GM23338 (cell line): Measurements from ENCODE around the gene SARDH. TPM values are rescaled to one million over a fixed set of nuclear protein-coding genes. Genes with fewer than 3 reads are reported as not detected.

Experiments used
- ATAC-seq: fragments of 200-7000 bp; cut with Tn5 transposase; 3 replicates; pipeline ENCODE4 v1.9.1; 2020
- DNase-seq: peaks from one replicate; pipeline ENCODE4 v3.0.0-alpha.2; 2015; ENCODE audit warnings: low spot score
- H2AFZ ChIP-seq: fragments of 200-600 bp; sonication (generic); 2 replicates; pipeline ENCODE4 v1.8.0; 2016; ENCODE audit warnings: antibody characterized with exemption, mild to moderate bottlenecking, moderate library complexity
- H3F3A ChIP-seq: fragments of 200-600 bp; sonication (generic); replicated peaks from 2 replicates; pipeline ENCODE4 v1.8.0; 2017; ENCODE audit warnings: antibody characterized with exemption, mixed run types, low read depth
- H3K27ac ChIP-seq: fragments of 200-600 bp; sonication (generic); 2 replicates; pipeline ENCODE4 v1.6.1; 2016; ENCODE audit warnings: low read depth
- H3K27me3 ChIP-seq: fragments of 200-600 bp; sonication (generic); 2 replicates; pipeline ENCODE4 v1.8.0; 2016; ENCODE audit warnings: mild to moderate bottlenecking, mixed run types, moderate library complexity; ENCODE audit not compliant: insufficient read depth
- H3K36me3 ChIP-seq: fragments of 200-600 bp; sonication (generic); 2 replicates; pipeline ENCODE4 v1.8.0; 2016; ENCODE audit warnings: mild to moderate bottlenecking; ENCODE audit not compliant: insufficient read depth
- H3K4me1 ChIP-seq: fragments of 200-600 bp; sonication (generic); 2 replicates; pipeline ENCODE4 v1.8.0; 2016; ENCODE audit warnings: mild to moderate bottlenecking, moderate library complexity; ENCODE audit not compliant: insufficient read depth
- H3K4me2 ChIP-seq: fragments of 200-600 bp; sonication (generic); 2 replicates; pipeline ENCODE4 v1.7.1; 2017; ENCODE audit warnings: mixed run types
- H3K4me3 ChIP-seq: fragments of 200-600 bp; sonication (generic); 2 replicates; pipeline ENCODE4 v1.6.1; 2016; ENCODE audit warnings: mixed run types
- H3K79me2 ChIP-seq: fragments of 200-600 bp; sonication (generic); replicated peaks from 2 replicates; pipeline ENCODE4 v1.8.0; 2017; ENCODE audit warnings: mild to moderate bottlenecking; ENCODE audit not compliant: insufficient read depth
- H3K9me2 ChIP-seq: fragments of 200-600 bp; sonication (generic); 2 replicates; pipeline ENCODE4 v1.8.0; 2017; ENCODE audit not compliant: insufficient read depth
- H4K20me1 ChIP-seq: fragments of 200-600 bp; sonication (generic); replicated peaks from 2 replicates; pipeline ENCODE4 v1.8.0; 2017; ENCODE audit warnings: mild to moderate bottlenecking; ENCODE audit not compliant: insufficient read depth
- H3K27ac Mint-ChIP-seq: 2 replicates; pipeline ENCODE4 v1.8.0; 2020; ENCODE audit warnings: inconsistent platforms, mild to moderate bottlenecking, moderate library complexity, mixed read lengths
- H3K27me3 Mint-ChIP-seq: 3 replicates; pipeline ENCODE4 v1.8.0; 2022; ENCODE audit warnings: low read depth, mild to moderate bottlenecking, moderate library complexity, mixed read lengths, inconsistent platforms; ENCODE audit not compliant: insufficient read depth, poor library complexity
- H3K36me3 Mint-ChIP-seq: 3 replicates; pipeline ENCODE4 v1.8.0; 2021; ENCODE audit warnings: low read depth, mild to moderate bottlenecking, inconsistent platforms, moderate library complexity, mixed read lengths
- H3K4me1 Mint-ChIP-seq: 3 replicates; pipeline ENCODE4 v1.8.0; 2020; ENCODE audit warnings: mild to moderate bottlenecking, inconsistent platforms, mixed read lengths
- H3K4me3 Mint-ChIP-seq: 3 replicates; pipeline ENCODE4 v1.8.0; 2021; ENCODE audit warnings: moderate library complexity, mild to moderate bottlenecking, inconsistent platforms, mixed read lengths
- H3K9me3 Mint-ChIP-seq: 3 replicates; pipeline ENCODE4 v1.8.0; 2020; ENCODE audit warnings: moderate library complexity, mild to moderate bottlenecking, inconsistent platforms, mixed read lengths
- CREB1 ChIP-seq: fragments of 250-450 bp; sonication (Bioruptor Pico); IDR thresholded peaks from 2 replicates; pipeline ENCODE4 v1.5.0; 2020; ENCODE audit warnings: low read depth, mild to moderate bottlenecking, moderate library complexity
- CTCF ChIP-seq, 2 experiments: fragments of 200-600 bp in 1 of 2; sonication (generic) in 1 of 2; conservative IDR thresholded peaks; 2 replicates each; pipeline versions ENCODE4 v1.5.1 to v1.6.1; 2016 to 2017; ENCODE audit warnings: antibody characterized with exemption in 2 of 2, low read depth in 2 of 2, mild to moderate bottlenecking in 2 of 2, moderate library complexity in 1 of 2
- ETS1 ChIP-seq: IDR thresholded peaks from 2 replicates; pipeline ENCODE4 v1.6.1; 2016; ENCODE audit warnings: antibody characterized with exemption
- EZH2 ChIP-seq: fragments of 200-600 bp; sonication (generic); IDR thresholded peaks from one replicate; pipeline ENCODE4 v1.8.0; 2017; ENCODE audit warnings: antibody characterized with exemption, mild to moderate bottlenecking, low read depth; ENCODE audit not compliant: unreplicated experiment
- EZH2phosphoT487 ChIP-seq: fragments of 200-600 bp; sonication (generic); IDR thresholded peaks from one replicate; pipeline ENCODE4 v1.8.1; 2018; ENCODE audit warnings: antibody characterized with exemption; ENCODE audit not compliant: unreplicated experiment
- JUNB ChIP-seq: IDR thresholded peaks from one replicate; pipeline ENCODE4 v1.6.1; 2016; ENCODE audit warnings: antibody characterized with exemption; ENCODE audit not compliant: unreplicated experiment
- NANOG ChIP-seq: IDR thresholded peaks from 2 replicates; pipeline ENCODE4 v1.6.1; 2016; ENCODE audit warnings: antibody characterized with exemption, borderline replicate concordance
- POLR2AphosphoS5 ChIP-seq: IDR thresholded peaks from 2 replicates; pipeline ENCODE4 v1.6.1; 2016; ENCODE audit warnings: antibody characterized with exemption, low read depth
- REST ChIP-seq: IDR thresholded peaks from one replicate; pipeline ENCODE4 v1.6.1; 2018; ENCODE audit warnings: antibody characterized with exemption; ENCODE audit not compliant: unreplicated experiment
- STAT1 ChIP-seq: IDR thresholded peaks from one replicate; pipeline ENCODE4 v1.6.1; 2016; ENCODE audit warnings: antibody characterized with exemption; ENCODE audit not compliant: unreplicated experiment
- ZNF114 ChIP-seq: fragments of 250-450 bp; sonication (Bioruptor Pico); IDR thresholded peaks from 2 replicates; pipeline ENCODE4 v1.5.0; 2020; ENCODE audit warnings: mild to moderate bottlenecking, moderate library complexity
- polyA plus RNA-seq: library from polyadenylated mRNA; unstranded; fragments of >200 nt; fragmentation: Nextera tagmentation; extraction: Ambion mirVana; gene quantifications from 2 replicates; pipeline ENCODE4 v1.2.1, GENCODE V29; 2016
- total RNA-seq: library from RNA; depleted of rRNA; stranded (reverse); fragments of >200 nt; shearing (Covaris generic); gene quantifications from 2 replicates; pipeline ENCODE4 v1.2.3, GENCODE V29; 2014

Gene SARDH
- total and polyA plus RNA-seq, 2 experiments from 2014 or later = 2.8 to 10.4 TPM

GRCh38 chr9:133669182-133669801 is 68.9 kb downstream of the SARDH start (continued):
- TF ChIP-seq REST = no peak
- TF ChIP-seq POLR2AphosphoS5 = no peak
- TF ChIP-seq EZH2phosphoT487 = no peak

- no peaks in the 10 kb centered on the region for H3K36me3 ChIP-seq
- peaks cover 3% of the 10 kb centered on the region; the same call in 1 of the 3 replicates for H3K36me3 Mint-ChIP-seq
- no peaks in the 10 kb centered on the region for H4K20me1 ChIP-seq
- no peak overlapping the region for H3K4me2 ChIP-seq
- no peaks in the 10 kb centered on the region for H3K9me3 Mint-ChIP-seq
- H3K27me3 ChIP-seq = no peaks in the 10 kb centered on the region
- no peak for DNase-seq
- peaks cover 4% of the 10 kb centered on the region for H3K27me3 Mint-ChIP-seq
- H3K4me1 Mint-ChIP-seq = no peaks in the 10 kb centered on the region; the same call in 2 of the 3 replicates
- no peak overlapping the region for H3K27ac ChIP-seq
- H3K9me2 ChIP-seq = no peaks in the 10 kb centered on the region
- no peaks in the 10 kb centered on the region for H3F3A ChIP-seq
- no peak overlapping the region for H2AFZ ChIP-seq
- no peak overlapping the region for H3K4me3 ChIP-seq
- no peak overlapping the region; the same call in 2 of the 3 replicates for H3K4me3 Mint-ChIP-seq
- H3K27ac Mint-ChIP-seq = no peak overlapping the region
- ATAC-seq = no peak
- H3K79me2 ChIP-seq = no peaks in the 10 kb centered on the region
- no peaks in the 10 kb centered on the region for H3K4me1 ChIP-seq
- TF ChIP-seq STAT1 (no peak), EZH2 (no peak), POLR2AphosphoS5 (no peak), CREB1 (no peak), CTCF (conservative IDR thresholded peaks at IDR 0.05; ENCODE audit: low read depth in 2 of 2) (no peak), JUNB (no peak), ETS1 (no peak), EZH2phosphoT487 (no peak), NANOG (no peak), ZNF114 (CRISPR knock-in tag) (no peak), REST (no peak)
Observed at GRCh38 chr9:133667759-133668450, 70.2 kb downstream of the SARDH start.
